Stimulated activated CD8-positive, alpha-beta memory T cell treated with anti-CD3 and anti-CD28 coated beads, Interleukin-4, amount 100 ng/mL, for 24 hours (primary cell): ENCODE results near the gene RGS7.
"Not testable (repeated sequence)": the region's sequence is repeated elsewhere in the genome, so short reads cannot be mapped to it uniquely, and the experiment has no call there.

ENCODE experiments used
- DNase-seq: peaks from one replicate; pipeline ENCODE4 v3.0.0-alpha.2; 2020; ENCODE audit warnings: low read depth

Gene RGS7

GRCh38 chr1:241331328-241332036 is 25.5 kb downstream of the RGS7 start:
- DNase-seq: no peak

GRCh38 chr1:241330619-241331327 is 26.2 kb downstream of the RGS7 start:
- no peak for DNase-seq

- no peak for DNase-seq
Measured at GRCh38 chr1:241325456-241325855, 31.5 kb downstream of the RGS7 start.

- no peak for DNase-seq
Measured at GRCh38 chr1:241323514-241324195, 33.4 kb downstream of the RGS7 start.

GRCh38 chr1:241317676-241318075 is 39.3 kb downstream of the RGS7 start:
- no peak for DNase-seq

DNA sequence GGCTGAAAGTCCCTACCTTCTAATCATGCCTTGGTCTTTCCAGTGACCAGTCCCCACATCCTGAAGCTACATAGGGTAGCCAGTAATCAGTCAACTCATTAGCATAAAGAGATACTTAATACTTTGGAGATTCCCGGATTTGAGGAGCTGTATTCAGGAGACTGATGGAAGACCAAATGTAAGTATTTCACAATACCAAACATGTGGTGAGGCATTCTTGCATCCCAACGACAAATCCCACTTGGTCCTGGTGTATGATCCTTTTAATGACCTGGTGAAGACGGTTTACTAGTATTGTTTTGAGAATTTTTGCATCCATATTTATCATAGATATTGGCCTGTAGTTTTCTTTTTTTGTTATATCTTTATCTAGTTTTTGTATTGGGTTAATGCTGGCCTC is 40.6 kb downstream of the RGS7 start:
- no peak for DNase-seq

DNA sequence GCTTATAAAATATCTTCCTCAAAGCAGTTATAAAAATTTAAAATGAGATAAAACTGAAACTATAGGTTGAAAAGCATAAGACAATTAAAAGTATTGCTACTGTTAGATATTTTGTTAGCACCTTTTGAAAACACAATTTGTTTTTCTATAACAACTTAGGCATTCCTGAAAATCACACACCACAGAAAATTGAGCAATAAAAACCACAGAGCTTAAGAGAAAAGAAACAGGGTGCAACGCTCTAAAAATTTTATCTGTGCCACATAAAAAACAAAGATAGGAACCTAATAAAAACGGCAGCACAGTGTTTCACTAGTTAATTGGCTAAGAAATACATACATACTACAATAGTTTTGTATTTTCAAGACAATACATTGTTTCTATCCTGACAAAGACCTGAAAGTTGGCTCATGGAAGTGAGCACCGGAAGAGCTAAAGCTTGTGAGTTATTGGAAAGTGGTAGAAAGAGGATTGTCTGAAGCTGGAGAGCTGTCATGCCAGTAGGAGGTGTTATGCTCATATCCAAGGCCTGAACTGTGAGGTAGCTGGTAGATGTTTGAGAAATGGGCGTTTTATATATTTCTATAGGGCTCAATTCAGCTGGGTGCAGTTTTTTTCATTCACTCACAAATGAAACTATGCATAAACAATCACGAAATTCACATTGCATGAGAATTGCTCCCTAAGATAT is 45.8 kb downstream of the RGS7 start:
- no peak for DNase-seq

DNA sequence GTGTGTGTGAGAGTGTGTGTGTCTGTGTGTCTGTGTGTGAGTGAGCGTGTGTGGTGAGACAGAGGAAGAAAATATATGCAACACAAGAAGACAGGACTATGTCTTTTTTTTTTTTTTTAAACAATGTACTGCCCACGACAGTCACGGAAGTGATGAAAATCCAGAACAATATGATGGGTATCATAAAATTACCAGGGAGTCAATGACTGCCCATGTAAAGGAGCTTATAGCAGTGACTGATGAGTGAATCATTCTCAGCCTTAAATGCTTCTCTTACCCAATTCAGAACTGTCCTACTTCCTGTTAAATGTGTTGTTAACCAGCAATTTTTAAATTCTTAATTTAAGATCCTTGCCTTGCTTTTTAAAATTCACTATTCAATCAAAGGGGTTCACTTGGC is 46.6 kb downstream of the RGS7 start:
- DNase-seq: no peak

DNA sequence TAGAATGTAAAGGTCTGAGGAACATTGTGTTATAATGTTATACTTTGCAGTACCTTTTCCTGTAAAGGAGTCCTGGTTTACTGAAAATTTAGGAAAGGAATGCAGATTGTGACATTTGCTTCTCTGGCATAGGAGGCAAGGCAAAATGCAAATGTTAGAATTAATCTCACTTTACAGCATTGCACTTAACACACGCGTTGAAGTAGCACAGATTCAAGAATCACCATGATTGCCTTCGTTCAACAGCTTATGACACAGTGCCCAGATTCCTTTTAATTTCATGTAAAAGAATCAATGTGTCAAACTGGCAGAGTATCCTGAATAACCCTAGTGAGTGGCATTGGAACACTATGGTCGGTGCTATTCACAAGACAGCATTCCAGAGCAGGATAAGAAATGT is 47.4 kb downstream of the RGS7 start:
- no peak for DNase-seq

- DNase-seq: no peak
Measured at GRCh38 chr1:241308471-241308870, 48.5 kb downstream of the RGS7 start.

GRCh38 chr1:241308011-241308410 is 49.0 kb downstream of the RGS7 start:
- DNase-seq: no peak

- no peak for DNase-seq
Measured at GRCh38 chr1:241306125-241306790, 50.7 kb downstream of the RGS7 start.

DNA sequence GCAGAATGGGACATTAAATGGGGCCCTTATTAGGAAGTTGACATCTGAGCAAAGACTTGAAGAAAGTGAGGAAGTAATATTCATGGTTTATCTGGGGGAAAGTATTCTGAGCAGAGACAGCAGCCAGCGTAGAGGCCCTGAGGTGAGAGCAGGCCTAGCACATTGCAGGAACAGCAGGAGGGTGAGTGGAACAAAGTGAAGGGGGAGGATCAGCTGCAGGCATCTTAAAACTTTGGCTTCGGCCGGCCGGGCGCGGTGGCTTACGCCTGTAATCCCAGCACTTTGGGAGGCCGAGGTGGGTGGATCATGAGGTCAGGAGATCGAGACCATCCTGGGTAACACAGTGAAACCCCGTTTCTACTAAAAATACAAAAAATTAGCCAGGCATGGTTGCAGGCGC is 55.0 kb downstream of the RGS7 start:
- DNase-seq: not testable (repeated sequence)

GRCh38 chr1:241299347-241299746 is 57.7 kb downstream of the RGS7 start:
- no peak for DNase-seq

- DNase-seq: no peak
Measured at GRCh38 chr1:241292973-241293372, 64.0 kb downstream of the RGS7 start.

DNA sequence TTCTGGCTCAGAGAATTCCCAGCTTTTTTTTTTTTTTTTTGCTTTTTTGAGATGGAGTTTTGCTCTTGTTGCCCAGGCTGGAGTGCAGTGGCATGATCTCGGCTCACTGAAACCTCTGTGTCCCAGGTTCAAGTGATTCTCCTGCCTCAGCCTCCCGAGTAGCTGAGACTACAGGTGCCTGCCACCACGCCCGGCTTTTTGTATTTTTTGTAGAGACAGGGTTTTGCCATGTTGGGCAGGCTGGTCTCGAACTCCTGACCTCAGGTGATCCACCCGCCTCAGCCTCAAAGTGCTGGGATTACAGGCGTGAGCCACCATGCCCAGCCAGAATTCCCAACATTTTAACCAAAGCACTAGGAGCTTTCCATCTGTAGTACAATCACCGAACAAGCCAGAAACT is 65.5 kb downstream of the RGS7 start:
- not testable (repeated sequence) for DNase-seq

DNA sequence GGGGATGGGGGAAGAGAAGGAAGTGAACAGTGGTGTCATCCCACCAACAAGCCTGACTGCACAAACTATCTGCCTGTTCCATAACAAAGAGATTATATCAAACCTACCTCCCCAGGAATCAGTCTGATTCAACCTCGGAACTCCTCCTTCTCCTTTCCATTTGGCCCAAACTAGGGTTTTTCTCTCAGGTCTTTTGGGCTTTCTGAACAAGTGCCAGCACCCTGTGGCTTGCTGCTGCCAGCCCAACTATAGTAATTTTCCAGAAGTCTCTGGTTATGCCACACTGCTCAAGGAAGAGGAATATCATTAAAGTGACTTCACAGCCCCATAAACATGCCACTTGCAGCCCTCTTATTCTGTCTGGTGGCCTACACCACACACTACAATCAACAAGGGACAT is 70.5 kb downstream of the RGS7 start:
- no peak for DNase-seq

- no peak for DNase-seq
Measured at GRCh38 chr1:241276391-241276790, 80.6 kb downstream of the RGS7 start.

DNA sequence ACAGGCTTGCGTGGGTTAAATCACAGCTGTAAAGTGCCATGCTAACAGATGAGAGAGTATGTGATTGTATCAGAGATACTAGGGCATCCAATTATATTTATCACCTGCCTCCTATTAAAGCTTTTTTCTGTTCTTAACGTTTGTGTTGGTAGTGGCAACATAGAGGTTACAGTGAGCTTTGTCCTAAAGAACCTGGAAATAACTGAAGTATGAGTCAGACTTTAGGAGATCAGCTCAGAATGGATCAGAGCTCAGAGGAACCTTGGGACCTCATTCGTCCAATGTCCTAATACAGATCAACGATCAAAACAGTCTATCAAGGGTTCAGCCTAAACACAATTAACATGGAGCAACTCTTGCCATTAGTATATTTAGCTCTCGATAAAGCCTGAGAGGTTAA is 81.0 kb downstream of the RGS7 start:
- DNase-seq: no peak

GRCh38 chr1:241275226-241275625 is 81.8 kb downstream of the RGS7 start:
- DNase-seq: no peak

DNA sequence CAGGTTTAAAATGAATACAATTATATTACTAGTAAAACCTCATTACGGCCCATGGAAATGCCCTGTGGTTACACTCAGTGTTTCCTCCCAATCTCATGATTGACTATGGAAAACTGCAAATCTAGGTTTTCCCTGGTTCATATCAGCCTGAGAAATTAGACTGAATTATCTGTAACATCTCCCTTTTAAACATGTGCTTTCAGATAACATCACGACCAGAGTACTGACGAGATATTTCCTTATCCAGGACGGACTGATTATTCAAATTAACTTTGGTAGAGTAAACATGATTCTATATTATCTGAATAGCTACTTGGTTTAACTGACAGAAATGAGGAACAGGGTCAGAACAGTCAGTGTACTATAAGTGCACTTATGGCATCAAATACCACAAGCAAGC is 82.3 kb downstream of the RGS7 start:
- no peak for DNase-seq

DNA sequence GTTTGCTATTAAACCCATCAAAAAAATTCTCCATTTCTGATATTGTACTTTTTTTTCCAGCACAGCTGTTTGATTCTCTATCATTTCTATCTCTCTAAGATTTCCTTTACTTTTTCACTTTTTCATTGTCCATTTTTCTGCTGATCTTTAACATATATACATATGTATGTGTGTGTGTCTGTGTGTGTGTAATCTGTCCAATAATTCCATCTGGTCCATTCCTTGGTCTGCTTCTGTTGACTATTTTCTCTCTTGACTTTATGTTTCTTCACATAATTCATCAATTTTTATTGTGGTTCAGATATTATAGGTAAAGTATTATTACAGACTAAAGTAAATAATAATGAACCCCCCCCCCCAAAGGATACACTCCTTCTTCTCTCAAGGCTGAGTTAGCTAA is 84.2 kb downstream of the RGS7 start:
- DNase-seq: no peak
